GM12874 (cell line): ENCODE measurements around the gene LBH.

Source experiments
- TF ChIP-seq, protein P1 (sequence below): IDR thresholded peaks from 2 replicates; pipeline ENCODE4 v1.5.1; 2011; ENCODE audit warnings: low read depth, mild to moderate bottlenecking, control low read depth, low read length, moderate library complexity; ENCODE audit not compliant: insufficient read depth

LBH gene

DNA sequence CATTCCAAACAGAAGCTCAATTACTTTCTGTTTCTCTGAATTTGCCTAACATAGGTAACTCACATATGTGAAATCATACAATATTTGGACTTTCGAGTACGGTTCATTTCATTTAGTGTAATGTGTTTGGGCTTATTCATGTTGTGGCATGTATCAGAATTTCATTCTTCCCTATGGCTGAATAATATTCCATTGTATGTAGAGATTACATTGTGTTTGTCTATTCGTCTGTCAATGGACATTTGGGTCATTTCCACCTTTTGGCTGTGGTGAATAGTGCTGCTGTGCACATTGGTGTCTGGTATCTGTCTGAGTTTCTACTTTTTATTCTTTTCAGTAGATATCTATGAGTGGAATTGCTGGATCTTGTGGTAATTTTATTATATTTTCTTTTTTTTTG, 43.9 kb downstream of the LBH start:
- TF ChIP-seq, protein P1, sequence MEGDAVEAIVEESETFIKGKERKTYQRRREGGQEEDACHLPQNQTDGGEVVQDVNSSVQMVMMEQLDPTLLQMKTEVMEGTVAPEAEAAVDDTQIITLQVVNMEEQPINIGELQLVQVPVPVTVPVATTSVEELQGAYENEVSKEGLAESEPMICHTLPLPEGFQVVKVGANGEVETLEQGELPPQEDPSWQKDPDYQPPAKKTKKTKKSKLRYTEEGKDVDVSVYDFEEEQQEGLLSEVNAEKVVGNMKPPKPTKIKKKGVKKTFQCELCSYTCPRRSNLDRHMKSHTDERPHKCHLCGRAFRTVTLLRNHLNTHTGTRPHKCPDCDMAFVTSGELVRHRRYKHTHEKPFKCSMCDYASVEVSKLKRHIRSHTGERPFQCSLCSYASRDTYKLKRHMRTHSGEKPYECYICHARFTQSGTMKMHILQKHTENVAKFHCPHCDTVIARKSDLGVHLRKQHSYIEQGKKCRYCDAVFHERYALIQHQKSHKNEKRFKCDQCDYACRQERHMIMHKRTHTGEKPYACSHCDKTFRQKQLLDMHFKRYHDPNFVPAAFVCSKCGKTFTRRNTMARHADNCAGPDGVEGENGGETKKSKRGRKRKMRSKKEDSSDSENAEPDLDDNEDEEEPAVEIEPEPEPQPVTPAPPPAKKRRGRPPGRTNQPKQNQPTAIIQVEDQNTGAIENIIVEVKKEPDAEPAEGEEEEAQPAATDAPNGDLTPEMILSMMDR = no peak

DNA sequence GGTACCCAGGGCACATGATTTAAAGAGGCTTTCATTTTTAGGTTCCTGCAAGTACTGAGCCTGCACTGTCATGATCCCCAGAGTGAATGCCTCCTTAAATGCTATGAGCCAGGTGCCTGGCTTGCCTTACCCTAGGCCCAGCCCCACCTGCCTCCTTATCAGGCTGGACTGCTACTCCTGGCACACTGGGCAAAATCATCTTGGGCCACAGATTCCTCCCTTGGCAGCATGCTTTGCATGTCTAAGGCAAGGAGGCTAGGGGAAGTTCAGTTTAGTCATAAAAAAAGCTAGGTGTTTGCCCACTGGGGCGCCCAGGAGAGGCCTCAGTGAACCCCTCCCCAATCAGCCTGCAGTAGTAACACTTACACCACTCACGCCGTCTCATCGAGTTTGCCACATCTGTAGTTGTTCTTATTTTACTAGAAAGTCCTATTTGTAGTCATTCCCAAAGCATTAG, 45.1 kb downstream of the LBH start:
- TF ChIP-seq, protein P1 = no peak

DNA sequence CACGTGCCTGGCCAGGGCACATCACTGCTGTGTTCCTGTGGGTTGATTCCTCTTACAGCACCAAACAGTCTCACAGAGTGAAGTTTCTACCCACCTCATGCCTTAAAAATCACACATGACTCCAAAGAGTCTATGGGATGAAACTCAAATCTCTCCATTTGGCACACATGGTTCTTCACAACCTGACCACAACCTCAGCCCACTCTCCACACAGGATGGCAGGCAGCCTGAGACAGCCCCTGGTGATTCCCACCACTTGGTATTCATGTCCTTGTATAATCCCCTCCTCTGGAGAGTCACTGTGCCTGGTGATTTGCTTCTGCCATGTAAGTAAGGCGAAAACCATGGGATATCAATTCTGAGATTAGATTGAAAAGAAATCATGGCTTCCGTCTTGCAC, 46.2 kb downstream of the LBH start:
- TF ChIP-seq, protein P1 = no peak

DNA sequence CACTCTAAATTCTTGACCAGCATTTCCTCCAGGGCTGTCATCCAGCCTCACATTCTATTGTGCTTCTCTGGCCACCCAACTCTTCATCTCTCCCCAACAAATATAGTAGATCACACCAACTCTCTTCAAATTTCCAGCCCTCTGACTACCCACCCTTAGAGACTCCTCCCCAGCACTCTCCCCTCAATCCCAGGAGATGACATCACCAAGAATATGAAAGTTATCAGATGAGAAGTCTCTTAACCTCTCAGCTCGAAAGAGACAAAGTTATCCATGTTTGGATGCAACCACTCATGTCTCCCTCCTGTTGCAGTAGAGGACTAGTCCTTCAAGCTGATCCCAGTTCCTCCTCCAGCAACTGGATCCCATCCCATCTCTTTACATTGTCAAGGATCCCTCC, 47.1 kb downstream of the LBH start:
- TF ChIP-seq, protein P1 = no peak

DNA sequence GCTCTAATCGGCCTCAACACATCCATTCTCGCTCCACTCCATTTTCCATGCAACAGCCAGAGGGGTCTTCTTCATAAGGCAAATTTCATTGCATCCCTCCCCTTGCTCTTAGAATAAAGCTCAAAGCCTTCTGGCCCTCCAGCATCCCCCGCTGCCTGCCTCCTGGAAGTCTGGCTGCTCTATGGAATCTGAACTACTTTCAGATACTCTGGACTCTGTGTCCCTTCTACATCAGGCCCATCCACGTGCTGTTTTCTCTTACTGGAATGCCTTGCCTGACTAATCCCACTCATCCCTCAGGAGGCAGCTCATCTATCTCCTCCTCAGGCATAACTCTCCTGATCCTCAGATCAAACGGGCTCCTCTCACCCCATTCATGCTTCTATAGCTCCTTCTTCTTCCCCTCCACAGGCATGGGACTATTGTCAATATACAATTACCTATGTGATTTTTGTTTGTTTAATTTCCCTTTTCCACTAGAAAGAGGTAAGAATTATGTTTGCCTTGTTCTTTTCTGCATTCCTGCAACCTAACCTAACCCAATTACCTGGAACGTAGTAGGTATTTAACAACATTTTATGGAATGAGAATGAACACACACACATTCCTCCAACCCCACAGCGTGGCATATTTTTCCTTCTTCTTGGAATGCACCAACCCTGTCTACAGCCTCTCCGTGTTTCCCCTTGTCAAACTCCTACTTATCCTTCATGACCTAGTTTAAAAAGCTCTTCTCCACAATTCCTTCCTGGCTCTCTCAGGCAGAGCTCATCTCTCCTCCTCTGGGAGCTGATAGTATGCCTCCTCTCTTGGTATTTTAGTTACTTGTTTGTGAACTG, 49.5 kb downstream of the LBH start:
- TF ChIP-seq, protein P1 = no peak

DNA sequence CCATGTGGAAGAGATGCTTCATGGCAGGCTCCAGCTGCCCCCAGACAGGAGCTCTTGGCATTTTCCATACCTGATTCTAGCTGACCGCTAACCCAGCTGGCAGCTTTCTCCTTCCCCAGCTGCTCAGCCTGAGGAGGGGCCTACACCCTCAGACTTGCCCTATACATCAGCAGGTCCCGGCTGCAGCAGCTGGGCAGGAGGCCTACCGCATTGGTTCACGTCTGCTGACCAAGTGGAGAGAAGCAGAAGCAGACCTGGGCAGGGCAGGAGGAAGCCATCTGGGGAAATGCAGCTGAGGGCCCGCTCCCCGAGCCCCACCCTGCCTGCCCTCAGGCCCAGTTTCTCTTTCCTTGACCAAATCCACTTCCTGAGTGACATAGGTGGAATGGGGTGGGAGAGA, 50.7 kb downstream of the LBH start:
- TF ChIP-seq, protein P1 = no peak

DNA sequence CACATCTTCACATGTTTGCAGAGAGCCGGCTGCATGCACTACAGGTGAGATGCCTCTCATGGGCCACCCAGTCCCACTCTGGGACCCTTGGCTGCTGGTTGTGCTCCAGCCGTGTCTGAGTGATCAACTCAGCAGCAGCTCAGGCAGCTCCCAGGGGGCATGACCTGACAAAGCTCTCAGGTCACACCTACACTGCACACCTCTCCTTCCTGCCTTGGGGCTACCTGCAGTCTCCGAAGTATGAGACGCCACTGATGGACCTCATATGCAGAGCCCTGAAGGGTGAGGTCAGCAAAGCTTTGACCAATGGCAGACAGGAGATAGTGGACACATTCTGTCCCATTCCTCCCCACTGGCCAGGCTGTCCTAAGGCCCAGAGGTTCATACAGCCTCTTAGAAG, 51.4 kb downstream of the LBH start:
- TF ChIP-seq, protein P1 = no peak
